ENCODE measurements around the gene CRYBB3.
A peak's percentile ranks its signal among the peaks of the same experiment; 100 is the strongest.
"Not testable (repeated sequence)": the region's sequence is repeated elsewhere in the genome, so short reads cannot be mapped to it uniquely, and the experiment has no call there.

The CRYBB3 gene

GRCh38 chr22:25232301-25232700 is 32.6 kb downstream of the CRYBB3 start:
- no peak overlapping the region for H3K4me3 ChIP-seq (ENCODE audit: low read depth, low read length)
- no peak for TF ChIP-seq CTCF (conservative IDR thresholded peaks at IDR 0.05; ENCODE audit: low read depth, low read length)
- DNase-seq (ENCODE audit: low read depth): peak; percentile 11

GRCh38 chr22:25233706-25234105 is 34.0 kb downstream of the CRYBB3 start:
- not testable (repeated sequence) for H3K4me3 ChIP-seq (ENCODE audit: low read depth, low read length); DNase-seq (ENCODE audit: low read depth)

GRCh38 chr22:25235547-25236290 is 36.1 kb downstream of the CRYBB3 start:
- TF ChIP-seq CTCF (conservative IDR thresholded peaks at IDR 0.05; ENCODE audit: low read depth, low read length): peak; percentile 67
- H3K4me3 ChIP-seq (ENCODE audit: low read depth, low read length): no peak overlapping the region
- DNase-seq (ENCODE audit: low read depth): peak; percentile 80

GRCh38 chr22:25236417-25236816 is 36.8 kb downstream of the CRYBB3 start:
- H3K4me3 ChIP-seq (ENCODE audit: low read depth, low read length): no peak overlapping the region
- no peak for TF ChIP-seq CTCF (conservative IDR thresholded peaks at IDR 0.05; ENCODE audit: low read depth, low read length)
- no peak for DNase-seq (ENCODE audit: low read depth)

- TF ChIP-seq CTCF (conservative IDR thresholded peaks at IDR 0.05; ENCODE audit: low read depth, low read length): no peak
- no peak for DNase-seq (ENCODE audit: low read depth)
- no peak overlapping the region for H3K4me3 ChIP-seq (ENCODE audit: low read depth, low read length)
These were observed 37.8 kb downstream of the CRYBB3 start for GRCh38 chr22:25237503-25237902.

GRCh38 chr22:25238058-25238457 is 38.4 kb downstream of the CRYBB3 start:
- H3K4me3 ChIP-seq (ENCODE audit: low read depth, low read length); DNase-seq (ENCODE audit: low read depth): not testable (repeated sequence)

GRCh38 chr22:25255169-25255568 is 55.5 kb downstream of the CRYBB3 start:
- not testable (repeated sequence) for DNase-seq (ENCODE audit: low read depth); H3K4me3 ChIP-seq (ENCODE audit: low read depth, low read length)
